Activated CD4-positive, alpha-beta T cell treated with anti-CD3 and anti-CD28 coated beads for 24 hours (primary cell): ENCODE results near the gene PCNX1.
"Not testable (repeated sequence)": the region's sequence is repeated elsewhere in the genome, so short reads cannot be mapped to it uniquely, and the experiment has no call there.

Source experiments
- DNase-seq, 2 donors: peaks; one replicate each; pipeline ENCODE4 v3.0.0-alpha.2; 2020; ENCODE audit warnings: low read depth in 2 of 2

PCNX1 gene

GRCh38 chr14:70916300-70916699, 9.0 kb downstream of the PCNX1 start:
- DNase-seq: no peak

- no peak for DNase-seq
These were observed 9.5 kb downstream of the PCNX1 start for GRCh38 chr14:70916799-70917198.

GRCh38 chr14:70917633-70918032, 10.4 kb downstream of the PCNX1 start:
- DNase-seq: no peak

DNA sequence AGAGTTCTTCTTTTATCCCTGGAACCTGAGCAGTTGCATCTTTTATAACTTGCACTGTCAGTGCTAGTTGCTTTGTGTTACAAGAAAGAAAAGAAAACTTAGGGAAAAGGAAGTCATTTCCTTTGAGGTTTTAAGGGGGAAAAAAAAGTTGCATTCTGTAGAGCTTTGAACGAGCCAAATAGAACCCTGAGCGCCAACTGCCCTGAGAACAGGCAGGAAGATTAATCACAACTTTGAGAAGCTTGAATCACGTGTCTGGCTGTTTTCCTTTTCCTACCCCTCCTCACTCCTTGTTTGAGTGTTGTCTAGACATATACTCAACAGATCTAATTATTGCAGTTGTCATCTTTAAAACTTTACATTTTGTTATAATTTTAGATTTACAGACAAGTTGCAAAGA, 12.5 kb downstream of the PCNX1 start:
- DNase-seq: no peak

DNA sequence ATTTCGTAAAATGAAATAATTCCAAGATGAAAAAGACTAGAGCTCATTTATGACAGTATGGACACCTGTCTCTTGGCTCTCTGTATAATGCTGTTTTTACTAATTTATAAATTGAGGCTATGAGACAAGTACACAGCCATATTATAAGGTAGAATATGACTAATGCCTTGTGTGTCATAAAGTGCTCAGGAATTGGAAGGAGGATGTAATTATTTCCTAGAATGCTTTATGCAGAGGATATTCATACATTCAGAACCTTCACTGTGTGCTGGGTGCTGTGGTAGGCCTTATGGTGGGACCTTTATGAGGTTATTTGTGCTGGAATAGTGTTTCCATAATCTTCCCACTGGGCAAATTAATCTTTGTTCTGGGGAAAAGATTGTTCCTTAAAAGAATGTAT, 13.3 kb downstream of the PCNX1 start:
- no peak for DNase-seq

DNA sequence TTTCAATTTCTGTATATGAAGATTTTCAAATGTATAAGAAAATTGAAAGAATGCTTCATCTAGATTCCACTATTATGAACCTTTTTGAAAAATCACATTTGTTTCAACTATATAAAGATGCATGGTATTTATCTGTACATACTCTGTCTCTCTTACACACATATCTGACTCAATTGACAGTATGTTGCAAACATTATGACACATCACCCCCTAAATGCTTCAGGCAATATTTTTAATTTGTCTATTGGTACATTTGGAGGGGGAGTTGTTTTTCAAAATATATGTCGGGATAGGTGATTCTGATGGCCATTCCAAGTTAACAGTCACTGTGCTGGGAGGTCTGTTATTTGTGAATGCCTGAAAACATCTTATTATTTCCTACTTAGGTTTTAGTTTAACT, 14.4 kb downstream of the PCNX1 start:
- no peak for DNase-seq

GRCh38 chr14:70924521-70924920, 17.3 kb downstream of the PCNX1 start:
- DNase-seq: no peak

- no peak for DNase-seq
These were observed 19.1 kb downstream of the PCNX1 start for GRCh38 chr14:70926235-70926830.

DNA sequence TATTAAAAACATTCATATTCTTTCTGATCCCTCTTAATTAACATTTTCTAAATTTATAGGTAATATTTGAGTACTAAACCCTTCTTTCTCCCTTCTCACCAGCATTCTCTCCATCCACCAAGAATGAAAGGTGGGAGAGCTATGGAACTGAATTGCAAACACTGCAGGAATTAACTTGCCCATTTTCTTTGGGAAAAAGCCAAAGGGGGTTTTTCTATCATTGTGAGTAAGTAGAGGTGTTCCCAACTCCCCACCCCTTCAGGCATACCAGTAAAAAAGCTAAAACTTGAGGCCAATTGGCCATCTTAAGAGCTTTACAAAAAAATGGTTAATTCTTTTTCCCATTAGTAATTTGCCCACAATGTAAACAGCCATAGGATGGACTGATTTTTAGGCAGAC, 23.7 kb downstream of the PCNX1 start:
- no peak for DNase-seq

GRCh38 chr14:70934084-70934483, 26.8 kb downstream of the PCNX1 start:
- DNase-seq: no peak

DNA sequence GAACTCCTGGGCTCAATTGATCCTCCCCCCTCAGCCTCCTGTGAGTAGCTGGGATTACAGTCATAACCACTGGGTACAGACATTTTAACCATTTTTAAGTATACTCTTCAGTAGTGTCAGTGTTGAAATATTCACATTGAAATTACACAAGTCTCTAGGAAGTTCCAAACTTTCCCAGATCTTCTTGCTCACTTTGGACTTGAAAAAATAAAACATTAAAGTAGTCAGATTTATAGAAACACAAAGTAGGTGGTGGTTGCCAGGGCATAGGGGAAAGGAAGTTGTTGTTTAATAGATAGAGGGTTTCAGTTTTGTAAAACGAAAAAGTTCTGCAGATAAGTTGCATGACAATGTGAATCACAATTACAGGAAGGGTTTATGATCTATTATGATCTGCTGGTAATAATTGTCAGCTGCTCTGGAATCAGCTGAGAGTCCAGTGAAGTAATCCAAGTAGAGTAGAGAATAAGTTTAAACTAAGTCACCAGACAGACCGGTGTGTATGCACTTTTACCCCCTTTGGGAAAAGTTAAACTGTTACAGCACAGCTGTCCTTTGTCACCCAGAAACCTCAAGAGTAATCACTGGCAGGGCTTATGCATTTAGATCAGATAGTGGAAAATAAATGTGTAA, 27.4 kb downstream of the PCNX1 start:
- no peak for DNase-seq

DNA sequence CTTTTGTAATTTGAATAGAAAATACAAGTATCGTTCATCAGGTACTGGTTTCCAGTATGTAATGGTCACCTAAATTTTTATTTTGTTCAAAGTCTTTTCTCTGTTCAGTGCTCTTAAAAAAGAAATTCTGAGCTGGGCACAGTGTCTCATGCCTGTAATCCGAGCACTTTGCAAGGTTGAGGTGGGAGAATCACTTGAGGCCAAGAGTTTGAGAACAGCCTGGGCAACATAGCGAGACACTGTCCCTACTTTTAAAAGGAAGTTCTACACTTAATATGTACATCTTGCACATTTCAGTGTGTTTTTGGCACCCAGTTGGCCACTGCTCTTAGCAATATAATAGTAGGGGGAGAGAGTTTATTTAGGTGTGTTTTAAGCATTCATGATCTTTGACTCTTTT, 27.9 kb downstream of the PCNX1 start:
- DNase-seq: no peak

GRCh38 chr14:70939693-70940092, 32.4 kb downstream of the PCNX1 start:
- not testable (repeated sequence) for DNase-seq

DNA sequence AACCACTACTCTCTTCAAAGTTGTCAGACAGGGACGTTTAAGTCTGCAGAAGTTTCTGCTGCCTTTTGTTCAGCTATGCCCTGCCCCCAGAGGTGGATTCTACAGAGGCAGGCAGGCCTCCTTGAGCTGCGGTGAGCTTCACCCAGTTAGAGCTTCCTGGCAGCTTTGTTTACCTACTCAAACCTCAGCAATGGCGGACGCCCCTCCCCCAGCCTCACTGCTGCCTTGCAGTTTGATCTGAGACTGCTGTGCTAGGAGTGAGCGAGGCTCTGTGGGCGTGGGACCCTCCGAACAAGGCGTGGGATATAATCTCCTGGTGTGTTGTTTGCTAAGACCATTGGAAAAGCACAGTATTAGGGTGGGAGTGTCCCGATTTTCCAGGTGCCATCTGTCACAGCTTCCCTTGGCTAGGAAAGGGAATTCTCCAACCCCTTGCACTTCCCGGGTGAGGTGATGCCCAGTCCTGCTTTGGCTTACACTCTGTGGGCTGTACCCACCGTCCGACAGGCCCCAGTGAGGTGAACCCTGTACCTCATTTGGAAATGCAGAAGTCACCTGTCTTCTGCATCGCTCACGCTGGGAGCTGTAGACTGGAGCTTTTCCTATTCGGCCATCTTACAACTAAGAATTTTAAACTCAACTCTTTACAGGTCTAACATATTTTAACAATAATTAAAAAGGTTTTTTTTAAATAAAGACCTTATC, 34.5 kb downstream of the PCNX1 start:
- peak; percentile 21 to 35 for DNase-seq

- DNase-seq: no peak
These were observed 35.1 kb downstream of the PCNX1 start for GRCh38 chr14:70942342-70942706.

GRCh38 chr14:70942721-70943120, 35.5 kb downstream of the PCNX1 start:
- not testable (repeated sequence) for DNase-seq

GRCh38 chr14:70943838-70944237, 36.6 kb downstream of the PCNX1 start:
- no peak for DNase-seq

DNA sequence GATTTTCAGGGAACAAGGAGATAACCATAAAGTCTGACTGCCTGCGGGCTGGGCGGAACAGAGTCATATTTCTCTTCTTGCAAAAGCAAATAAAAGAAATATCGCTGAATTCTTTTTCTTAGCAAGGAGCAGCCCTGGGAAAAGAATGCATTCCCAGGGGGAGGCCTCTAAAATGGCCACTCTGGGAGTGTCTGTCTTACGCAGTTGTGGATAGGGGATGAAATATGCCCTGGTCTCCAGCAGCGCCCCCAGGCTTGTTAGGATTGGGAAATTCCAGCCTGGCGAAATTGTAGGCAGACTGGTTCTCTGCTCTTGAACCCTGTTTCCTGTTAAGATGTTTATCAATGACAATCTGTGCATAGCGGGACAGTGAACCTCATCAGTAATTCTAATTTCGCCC, 40.5 kb downstream of the PCNX1 start:
- no peak for DNase-seq

- DNase-seq: no peak
These were observed 45.2 kb downstream of the PCNX1 start for GRCh38 chr14:70952485-70952884.

DNA sequence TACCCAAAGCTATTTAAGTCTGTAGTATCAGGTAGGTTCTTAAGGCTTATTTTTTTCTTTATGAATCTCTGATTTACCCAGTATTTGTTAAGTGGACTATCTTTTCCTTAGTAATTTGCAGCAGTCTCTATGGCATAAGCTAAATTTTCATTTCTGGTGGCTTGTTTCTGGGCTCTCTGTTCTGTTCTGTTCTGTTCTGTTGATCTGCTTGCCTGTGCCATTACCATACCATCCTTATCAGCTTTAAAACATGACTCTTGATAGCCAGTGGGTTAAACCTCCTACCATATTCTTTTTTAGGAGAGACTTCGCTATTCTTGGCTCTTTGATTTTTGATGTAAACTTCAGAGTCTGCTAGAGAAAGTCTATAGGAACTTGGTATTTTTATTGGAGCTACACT, 46.8 kb downstream of the PCNX1 start:
- no peak for DNase-seq

- DNase-seq: peak in 1 of 2 donors; percentile 21
These were observed 48.6 kb downstream of the PCNX1 start for GRCh38 chr14:70955543-70956480.

- DNase-seq: no peak
These were observed 49.3 kb downstream of the PCNX1 start for GRCh38 chr14:70956511-70956910.
